ENCODE measurements around the gene TRIM65. TPM values are rescaled to one million over a fixed set of nuclear protein-coding genes. Genes with fewer than 3 reads are reported as not detected.

Gene TRIM65
- total RNA-seq, 2 experiments from 2014 or later: 39.4 to 39.5 TPM

DNA sequence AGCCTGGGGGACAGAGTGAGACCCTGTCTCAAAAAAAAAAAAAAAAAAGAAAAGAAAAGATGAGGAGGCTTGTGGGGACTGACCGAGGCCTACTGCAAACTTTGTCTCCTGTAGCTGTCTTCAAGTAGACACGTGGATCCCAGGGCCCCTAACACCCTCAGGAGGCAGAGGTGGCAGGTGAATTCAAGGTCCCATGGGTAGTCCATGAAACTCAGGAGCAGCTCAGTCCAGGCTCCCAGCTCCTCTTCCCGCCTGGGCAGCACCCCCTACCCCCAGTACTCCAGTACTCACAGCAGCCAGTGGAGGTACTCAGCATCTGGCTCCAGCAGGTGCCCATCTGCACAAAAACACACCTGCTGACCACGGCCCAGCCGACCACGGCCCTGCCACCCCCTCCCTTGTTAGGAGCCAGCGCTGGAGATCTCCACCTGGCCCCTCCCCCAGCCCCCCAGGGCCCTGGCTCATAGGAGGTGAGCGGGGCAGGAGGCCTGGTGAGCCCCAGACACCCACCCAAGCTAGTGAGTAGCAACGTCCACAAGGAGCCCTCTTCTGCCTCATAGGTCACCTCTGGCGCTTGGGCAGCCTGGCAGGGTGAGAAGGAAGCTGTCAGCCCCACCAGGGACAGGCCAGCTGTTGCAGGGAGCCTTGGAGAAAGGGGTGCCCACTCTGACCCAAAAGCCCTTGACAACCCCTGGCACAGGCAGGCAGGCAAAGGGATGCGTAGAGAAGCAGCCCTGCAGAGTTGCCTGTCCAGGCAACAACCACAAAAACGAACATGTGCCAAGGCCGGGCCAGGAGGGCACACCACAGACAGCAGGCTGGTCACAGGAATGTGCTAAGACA is 4.2 kb upstream of the TRIM65 start:
- CTCF ChIA-PET: interaction anchor here (0.6 to 1.1 kb wide), 4 partner anchors 103 to 980 kb away, joined by 3 to 5 read pairs (median 4); no protein-coding TSS in a partner anchor
- POLR2A ChIA-PET: interaction anchor here (0.7 to 1.3 kb wide), 2 partner anchors 46 to 148 kb away, joined by 5 to 7 read pairs; partner anchors contain the start of gene WBP2

DNA sequence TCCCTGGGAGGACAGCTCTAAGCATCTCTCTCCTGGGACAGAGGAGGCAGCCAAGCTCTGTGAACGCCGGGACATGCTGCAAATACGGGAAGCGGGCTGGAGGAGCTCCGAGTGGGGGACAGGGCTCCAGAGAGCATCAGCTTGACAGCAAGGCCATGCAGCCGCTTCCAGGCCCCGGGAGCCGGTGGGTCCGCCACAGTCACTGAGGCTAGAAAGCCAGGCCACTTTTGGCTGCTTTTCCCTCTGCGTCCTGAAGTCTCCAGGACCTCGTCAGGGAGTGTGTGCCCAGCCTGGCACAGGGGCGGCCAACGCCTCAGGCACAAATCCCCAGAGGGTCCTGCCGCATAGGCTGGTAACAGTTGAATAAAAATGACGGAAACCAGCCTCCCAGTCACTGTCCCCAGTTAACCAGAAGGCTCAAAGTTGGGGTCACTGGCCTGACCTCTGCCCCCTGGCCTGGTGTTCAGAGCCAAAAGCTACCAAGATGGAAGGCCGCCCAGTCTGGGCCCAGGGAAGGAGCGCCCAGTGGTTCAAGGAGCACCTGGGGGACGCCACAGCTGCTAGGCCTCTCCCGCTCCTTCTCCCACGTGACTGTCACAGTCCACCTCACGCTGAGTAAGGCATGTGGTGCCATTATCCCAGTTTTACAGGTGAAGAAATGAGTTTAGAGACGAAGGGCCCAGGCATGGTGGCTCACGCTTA is 3.2 kb upstream of the TRIM65 start:
- ChIA-PET POLR2A (interaction anchor here (1.3 kb wide), 1 partner anchor 45 kb away, joined by 5 read pairs; the partner anchor contains the start of gene WBP2), CTCF (interaction anchor here (0.7 to 1.1 kb wide), 4 partner anchors 104 to 172 kb away, joined by 3 to 5 read pairs (median 3); no protein-coding TSS in a partner anchor)

DNA sequence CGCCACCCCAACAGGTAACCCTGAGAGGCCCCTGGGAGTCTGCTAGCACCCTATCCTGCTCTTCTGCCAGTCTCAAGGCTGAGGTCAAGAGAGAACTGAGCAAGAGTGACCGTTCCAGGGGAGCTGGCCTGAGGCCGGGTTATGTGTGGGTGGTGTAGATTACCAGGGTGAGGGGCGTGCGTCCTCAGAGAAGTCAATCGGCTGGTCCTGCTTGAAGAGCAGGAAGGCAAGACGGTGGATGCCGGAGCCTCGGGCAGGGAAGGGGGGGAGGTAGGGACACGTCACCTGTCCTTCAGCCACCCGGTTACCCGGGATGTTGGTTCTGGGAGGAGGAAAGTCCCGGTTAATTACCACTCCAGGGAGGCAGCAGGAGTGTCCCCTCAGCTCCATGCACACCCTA is 2.6 kb upstream of the TRIM65 start:
- POLR2A ChIA-PET: no interaction called here
- CTCF ChIA-PET: interaction anchor here (0.9 kb wide), 1 partner anchor 132 kb away, joined by 3 read pairs; no protein-coding TSS in a partner anchor

DNA sequence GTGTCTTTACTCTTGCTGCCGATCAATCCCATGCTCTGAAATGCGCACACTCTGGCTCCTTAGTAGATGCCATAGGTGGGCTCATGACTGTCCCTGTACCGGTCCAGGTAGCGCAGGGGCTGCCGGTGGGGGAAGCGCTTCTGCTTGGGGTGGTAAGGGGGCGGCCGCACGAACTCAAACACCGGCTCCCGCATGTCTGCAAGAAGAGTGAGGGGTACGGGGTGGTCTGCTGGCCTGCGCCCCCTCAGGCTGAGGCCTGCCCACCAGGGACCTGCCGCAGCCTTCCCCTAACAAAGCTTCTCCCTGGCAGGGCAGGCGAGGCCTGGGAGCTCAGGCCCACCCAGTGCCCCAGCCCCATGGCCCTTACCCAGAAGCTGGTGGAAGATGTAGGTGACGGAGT is 2.0 kb upstream of the TRIM65 start:
- ChIA-PET POLR2A (interaction anchor here (0.8 kb wide), 1 partner anchor 43 kb away, joined by 3 read pairs; the partner anchor contains the start of gene WBP2), CTCF (interaction anchor here (3.7 kb wide), 1 partner anchor 21 kb away, joined by 37 read pairs; the partner anchor contains the start of gene TRIM47)

DNA sequence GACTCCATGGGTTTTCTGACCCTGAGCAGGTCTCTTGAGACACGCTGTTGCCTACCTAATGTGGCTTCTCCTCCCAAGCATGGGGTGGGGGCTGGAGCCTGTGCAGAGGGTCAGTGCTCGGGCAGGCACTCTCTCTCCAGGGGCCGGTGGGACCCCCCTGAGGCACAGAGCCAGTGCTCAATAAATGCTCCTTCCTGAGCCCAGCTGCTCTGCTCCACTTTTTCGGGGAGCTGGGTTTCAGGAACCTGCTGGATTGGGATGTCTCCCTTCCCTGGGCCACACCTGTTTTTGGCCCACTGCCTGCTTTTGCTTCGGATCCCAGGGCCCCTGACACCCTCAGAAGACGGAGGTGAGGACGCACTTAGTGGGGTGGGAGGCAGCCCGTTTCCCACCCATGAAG is 1.3 kb upstream of the TRIM65 start:
- CTCF ChIA-PET: interaction anchor here (0.6 to 3.7 kb wide), 3 partner anchors 21 to 115 kb away, joined by 3 to 37 read pairs (median 4); partner anchors contain the start of gene TRIM47
- POLR2A ChIA-PET: interaction anchor here (0.8 kb wide), 1 partner anchor 42 kb away, joined by 3 read pairs; the partner anchor contains the start of gene WBP2

DNA sequence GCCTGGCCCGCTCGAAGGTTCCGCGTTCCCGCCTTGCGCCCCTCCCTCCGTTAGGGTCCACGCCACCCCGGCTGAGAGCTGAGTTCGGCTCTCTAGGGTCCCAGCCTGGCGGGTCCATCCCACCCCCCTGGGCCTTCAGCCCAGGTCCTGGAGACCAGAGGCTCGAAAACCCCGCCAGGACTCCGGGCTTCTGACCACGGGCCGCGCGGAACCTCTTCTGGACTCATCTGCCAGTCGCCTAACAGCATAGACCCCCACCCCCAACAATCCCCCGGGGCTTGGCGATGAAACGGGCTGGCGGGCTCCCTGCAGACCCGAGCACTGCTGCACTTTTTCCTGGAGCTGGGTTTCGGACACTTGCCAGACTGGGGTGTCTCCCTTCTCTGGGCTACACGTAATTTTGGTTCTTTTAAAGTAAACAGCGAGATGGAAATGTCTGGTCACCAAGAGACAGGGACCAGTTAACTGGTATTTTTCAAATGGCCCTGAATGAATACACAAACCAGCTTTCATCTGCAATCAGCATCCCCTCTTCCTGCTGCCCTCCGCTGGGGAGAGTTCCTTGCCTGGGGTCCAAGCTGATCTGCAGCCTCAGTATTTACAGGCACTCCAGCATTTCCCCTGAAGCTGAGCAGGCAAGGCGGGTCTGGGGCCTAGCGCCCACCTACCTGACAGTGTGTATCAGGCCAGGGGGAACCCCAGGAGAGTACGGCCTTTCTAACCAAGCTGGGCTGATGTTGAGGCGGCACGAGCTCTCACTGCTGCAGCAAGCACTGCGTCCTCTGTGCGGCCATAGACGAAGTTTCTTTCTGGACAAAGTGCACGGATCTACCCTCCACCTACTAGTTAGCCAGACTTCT is 639 bp upstream of the TRIM65 start:
- POLR2A ChIA-PET: interaction anchor here (0.6 to 2.3 kb wide), 7 partner anchors 8 to 295 kb away, joined by 3 to 19 read pairs (median 5); partner anchors contain the start of gene WBP2
- CTCF ChIA-PET: interaction anchor here (0.6 to 3.7 kb wide), 6 partner anchors 8 to 114 kb away, joined by 3 to 37 read pairs (median 6); partner anchors contain the start of genes MRPL38 and TRIM47

DNA sequence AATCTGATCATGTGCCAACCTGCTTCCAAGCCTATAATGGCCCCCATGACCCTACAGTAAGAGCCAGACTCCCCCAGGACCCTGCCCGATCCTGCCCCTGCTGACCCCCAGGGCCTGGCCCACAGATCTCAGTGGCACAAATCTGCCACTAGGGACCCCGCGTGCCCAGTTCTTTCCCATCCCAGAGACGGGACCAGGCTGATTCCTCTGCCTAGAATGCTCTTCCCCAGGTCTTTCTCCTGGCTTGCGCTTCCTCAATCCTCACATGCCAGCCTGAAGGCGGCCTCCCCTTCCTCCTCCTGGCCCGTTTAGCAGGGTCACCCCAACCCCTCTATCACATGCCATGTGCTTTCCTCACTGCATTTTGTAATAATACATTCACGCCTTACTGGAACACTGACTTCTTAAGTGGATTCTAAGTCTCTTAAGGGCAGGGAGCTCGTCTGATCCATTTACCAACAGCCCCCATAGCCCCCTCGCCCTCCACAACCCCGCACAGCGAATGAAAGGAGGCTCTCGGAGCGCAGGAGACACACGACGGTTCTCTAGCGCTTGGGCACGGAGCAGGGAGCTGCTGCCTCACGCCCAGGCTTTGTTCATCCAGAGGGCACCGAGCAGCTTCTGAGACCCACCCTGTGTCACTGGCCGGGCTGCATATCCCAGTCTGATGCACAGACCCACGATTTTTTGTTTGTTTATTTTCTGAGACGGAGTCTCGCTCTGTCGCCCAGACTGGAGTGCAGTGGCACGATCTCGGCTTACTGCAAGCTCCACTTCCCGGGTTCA is 1.2 kb downstream of the TRIM65 start:
- ChIA-PET CTCF (interaction anchor here (0.6 to 3.7 kb wide), 16 partner anchors 10 to 142 kb away, joined by 3 to 37 read pairs (median 4); partner anchors contain the start of genes MRPL38, TRIM47 and WBP2), POLR2A (interaction anchor here (0.7 to 2.3 kb wide), 10 partner anchors 9 to 385 kb away, joined by 3 to 19 read pairs (median 4); partner anchors contain the start of genes MRPL38, TRIM47, UNK and WBP2)

DNA sequence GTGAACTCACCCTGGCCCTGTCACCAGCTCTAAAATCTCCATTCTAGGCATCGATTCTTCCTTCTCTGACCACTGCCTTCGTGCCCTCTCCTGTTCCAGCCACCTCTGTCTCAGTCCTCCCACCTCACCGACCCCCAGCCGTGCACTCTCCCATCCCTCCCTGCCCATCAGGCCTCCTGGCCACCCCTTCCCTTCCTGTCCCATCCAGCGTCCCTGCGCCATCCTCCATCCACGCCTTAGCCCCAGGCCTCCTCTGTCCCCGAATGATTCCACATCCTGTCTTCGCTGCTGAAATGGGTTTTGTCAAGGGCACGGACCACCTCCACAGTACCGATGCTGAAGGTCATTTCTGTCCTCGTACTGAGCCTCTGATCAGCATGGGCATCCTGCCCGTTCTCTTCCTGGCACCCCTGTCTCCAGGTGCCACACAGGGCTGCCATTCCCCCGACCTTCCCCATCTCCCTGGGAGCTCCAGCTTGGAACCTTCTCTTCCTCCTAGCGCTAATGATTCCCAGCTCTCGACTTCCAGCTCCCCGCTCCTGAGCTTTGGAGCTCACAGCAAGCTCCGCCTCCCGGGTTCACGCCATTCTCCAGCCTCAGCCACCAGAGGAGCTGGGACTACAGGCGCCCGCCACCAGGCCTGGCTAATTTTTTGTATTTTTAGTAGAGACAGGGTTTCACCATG is 2.6 kb downstream of the TRIM65 start:
- ChIA-PET CTCF (interaction anchor here (0.8 to 6.4 kb wide), 7 partner anchors 10 to 111 kb away, joined by 4 to 25 read pairs (median 4); partner anchors contain the start of genes TRIM47 and UNC13D), POLR2A (interaction anchor here (0.6 kb wide), 1 partner anchor 8 kb away, joined by 4 read pairs; no protein-coding TSS in a partner anchor)

DNA sequence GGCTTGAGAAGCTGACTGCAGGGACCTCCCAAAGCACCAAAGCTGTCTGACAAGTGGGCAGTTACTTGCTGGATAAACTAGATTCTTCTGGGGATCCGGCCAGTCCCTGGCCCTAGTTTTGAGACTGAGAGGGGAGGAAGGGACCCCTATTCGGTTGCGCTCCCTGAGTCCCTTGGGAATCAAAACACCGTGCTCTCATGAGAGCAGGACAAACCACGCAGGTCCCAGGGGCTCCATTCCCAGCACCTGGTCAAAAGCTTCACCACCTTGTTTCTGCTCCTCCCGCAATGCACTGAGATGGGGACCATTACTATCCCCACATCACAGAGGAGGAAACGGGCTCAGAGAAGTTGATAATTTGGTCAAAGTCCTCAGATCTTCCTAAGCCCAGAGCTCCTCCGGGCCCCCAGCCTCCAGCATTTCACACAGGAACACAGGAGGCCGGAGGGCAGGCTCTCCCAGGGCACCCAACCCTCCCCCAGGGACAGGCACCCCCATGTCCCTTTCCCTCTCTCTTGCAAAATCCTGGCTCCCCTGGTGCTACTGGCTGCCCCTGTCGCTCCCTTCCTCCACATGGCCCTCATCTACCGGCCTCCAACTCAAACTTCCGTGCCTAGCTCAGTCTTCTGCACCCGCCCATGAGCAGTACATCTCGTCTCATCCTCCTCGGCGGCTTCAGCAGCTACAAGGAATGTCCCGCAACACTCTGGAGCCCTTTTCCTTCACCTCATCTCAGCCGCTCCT is 3.3 kb downstream of the TRIM65 start:
- ChIA-PET POLR2A (no interaction called here), CTCF (interaction anchor here (0.8 to 6.4 kb wide), 5 partner anchors 11 to 49 kb away, joined by 4 to 25 read pairs (median 5); partner anchors contain the start of genes TRIM47 and UNC13D)

DNA sequence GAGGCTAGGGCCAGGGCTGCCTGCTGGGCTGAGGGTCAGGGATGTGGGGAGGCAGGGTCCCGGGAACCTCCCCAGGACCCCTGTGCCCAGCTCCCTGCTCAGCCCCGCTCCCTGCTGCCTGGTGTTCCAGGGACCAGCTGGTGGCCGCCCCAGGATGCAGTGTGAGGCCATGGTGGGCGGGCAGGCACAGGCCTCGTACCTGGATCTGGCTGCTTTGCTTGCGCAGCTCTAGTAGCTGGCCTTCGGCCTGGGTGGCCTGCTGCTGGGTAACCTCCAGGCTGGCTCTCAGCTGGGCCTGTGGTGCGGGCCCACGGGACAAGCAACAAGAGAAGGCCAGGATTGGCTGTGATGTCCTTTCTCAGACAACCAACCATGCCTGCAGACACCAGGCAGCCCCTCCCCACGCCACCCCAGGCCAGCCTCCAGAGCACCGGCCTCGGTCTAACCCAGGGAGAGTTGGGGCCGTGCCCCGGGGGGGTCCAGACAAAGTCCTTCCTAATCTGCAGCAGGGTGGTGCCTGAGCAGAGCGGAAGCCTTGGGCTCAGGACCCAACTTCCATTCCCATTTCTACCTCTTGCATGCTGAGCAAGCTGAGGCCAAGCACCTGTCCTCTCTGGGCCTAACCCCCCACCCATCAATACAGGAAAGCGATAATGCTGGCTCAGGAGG is 4.1 kb downstream of the TRIM65 start:
- CTCF ChIA-PET: interaction anchor here (1.4 to 6.4 kb wide), 3 partner anchors 11 to 48 kb away, joined by 4 to 25 read pairs (median 5); partner anchors contain the start of genes TRIM47 and UNC13D
- POLR2A ChIA-PET: no interaction called here

DNA sequence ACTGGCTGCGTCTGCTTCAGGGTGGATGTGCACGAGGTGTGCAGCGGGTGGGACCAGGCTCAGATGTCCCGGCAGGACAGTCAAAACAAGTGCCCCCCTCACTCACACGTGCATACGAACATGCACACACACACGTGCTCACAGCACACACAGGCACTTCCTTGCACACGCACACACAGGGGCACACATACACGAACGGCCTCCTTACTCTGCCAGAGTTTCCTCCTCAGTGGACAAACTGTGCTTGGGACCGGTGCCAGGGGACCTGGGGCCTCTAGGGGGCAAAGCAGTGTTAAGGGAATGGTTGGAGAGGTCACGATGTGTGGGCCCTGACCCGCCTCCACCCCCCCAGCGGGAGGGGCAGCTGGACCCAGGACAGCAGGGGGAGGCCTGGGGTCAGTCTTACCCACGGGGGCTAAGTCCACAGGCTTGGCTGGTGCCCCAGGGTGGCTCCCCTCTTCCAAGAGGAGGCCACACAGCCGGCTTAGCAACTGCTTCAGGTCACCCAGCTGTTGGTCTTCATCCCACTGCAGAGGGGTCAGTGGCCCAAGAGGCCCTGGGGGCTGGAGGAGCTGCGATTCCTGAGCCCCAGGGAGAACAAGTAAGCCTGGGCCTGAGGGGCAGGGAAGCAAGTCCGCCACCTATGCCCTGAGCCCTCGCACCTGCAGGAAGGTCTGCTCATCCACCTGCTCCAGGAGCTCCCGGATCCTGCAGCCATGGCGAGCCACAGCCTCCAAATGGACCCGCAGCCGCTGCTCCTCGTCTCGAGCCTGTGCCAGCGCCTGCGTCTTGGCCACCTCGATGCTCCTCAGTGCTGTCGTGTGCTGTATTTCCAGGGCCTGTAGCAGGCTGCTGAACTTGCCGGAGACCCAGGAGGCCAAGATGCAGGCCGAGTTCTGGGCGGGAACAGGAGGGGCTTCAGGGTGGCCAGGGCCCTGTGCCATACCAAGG is 4.9 kb downstream of the TRIM65 start:
- ChIA-PET POLR2A (no interaction called here), CTCF (interaction anchor here (0.9 to 6.4 kb wide), 3 partner anchors 14 to 62 kb away, joined by 3 to 25 read pairs (median 3); partner anchors contain the start of gene TRIM47)

DNA sequence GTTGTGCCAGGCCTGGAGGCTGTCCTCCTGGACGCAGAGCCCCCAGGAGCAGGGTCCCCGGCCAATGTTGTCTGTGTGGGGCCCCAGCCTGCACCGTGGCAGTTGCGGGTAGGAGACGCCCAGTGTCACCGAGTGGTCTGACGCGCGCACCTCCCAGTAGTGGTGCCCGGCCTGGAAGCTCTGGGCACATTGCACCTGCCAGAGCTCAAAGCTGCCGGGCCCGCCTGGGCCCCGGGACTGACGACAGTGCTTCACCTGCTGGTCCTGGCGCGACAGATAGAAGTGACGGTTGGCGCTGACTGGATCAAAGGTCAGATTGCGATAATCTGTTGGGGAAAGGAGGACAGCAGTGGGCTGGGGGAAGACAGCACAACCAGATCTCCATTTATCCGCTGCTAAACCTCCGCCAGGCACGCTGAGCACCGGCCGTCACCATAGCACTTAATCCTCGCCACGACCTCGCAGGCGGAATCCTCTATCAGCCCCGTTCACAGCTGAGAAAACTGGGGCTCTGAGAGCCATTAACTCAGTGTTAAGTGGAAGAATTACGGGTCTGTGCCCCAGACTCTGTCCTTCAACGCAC is 5.6 kb downstream of the TRIM65 start:
- POLR2A ChIA-PET: no interaction called here
- CTCF ChIA-PET: interaction anchor here (0.9 to 6.4 kb wide), 3 partner anchors 13 to 61 kb away, joined by 3 to 25 read pairs (median 3); partner anchors contain the start of gene TRIM47

DNA sequence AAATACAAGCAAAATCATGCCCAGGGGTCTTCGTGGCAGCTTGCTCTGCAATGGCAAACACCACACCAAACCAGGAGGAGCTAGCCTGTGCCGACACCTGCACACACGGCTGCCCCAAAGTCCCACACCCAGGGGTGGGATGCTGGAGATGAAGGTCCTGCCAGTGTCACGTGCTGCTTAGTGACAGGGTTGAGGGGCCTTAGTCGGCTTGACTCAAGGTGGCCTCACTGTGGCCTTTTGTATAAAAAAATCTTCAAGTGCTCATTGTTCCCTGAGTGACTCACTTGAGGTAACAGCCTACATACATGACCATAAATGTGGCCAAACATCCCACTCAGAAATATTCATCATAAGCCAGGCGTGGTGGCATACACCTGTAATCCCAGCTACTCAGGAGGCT is 7.3 kb downstream of the TRIM65 start:
- CTCF ChIA-PET: interaction anchor here (0.7 to 6.4 kb wide), 3 partner anchors 11 to 463 kb away, joined by 3 to 25 read pairs (median 4); partner anchors contain the start of gene TRIM47
- POLR2A ChIA-PET: no interaction called here

DNA sequence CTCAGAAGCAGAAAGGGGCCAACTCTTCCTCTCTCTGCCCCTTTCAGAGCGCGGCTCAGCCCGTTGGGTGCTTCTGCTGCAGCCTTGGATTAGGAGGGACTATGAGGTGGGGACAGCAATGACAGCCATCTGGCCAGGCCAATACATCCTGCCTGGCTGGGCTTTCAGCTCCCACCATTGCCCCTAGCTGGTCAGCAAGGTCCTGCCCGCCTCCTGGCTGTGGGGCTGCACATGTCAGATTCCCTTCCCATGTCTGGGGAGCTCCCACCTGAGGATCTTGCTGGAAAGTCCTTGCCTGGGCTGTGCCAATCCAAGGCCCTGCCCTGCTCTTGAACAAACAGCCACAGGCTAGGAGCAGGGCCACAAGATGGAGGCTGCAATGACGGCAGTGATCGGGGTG is 8.3 kb downstream of the TRIM65 start:
- CTCF ChIA-PET: interaction anchor here (1.1 to 6.4 kb wide), 2 partner anchors 10 to 17 kb away, joined by 3 to 25 read pairs; partner anchors contain the start of genes MRPL38 and TRIM47
- POLR2A ChIA-PET: no interaction called here

Data from activated CD8-positive, alpha-beta memory T cell treated with anti-CD3 and anti-CD28 coated beads for 36 hours (primary cell).